Neural progenitor cell (in vitro differentiated cells): ENCODE results near the gene OCA2.

Experiments used
- CTCF ChIP-seq: fragments of 200-600 bp; sonication (generic); IDR thresholded peaks from 2 replicates; pipeline ENCODE4 v1.5.1; 2017; ENCODE audit warnings: antibody characterized with exemption, mild to moderate bottlenecking
- EZH2phosphoT487 ChIP-seq: fragments of 200-600 bp; sonication (generic); IDR thresholded peaks from 2 replicates; pipeline ENCODE4 v1.6.1; 2017; ENCODE audit warnings: antibody characterized with exemption

DNA sequence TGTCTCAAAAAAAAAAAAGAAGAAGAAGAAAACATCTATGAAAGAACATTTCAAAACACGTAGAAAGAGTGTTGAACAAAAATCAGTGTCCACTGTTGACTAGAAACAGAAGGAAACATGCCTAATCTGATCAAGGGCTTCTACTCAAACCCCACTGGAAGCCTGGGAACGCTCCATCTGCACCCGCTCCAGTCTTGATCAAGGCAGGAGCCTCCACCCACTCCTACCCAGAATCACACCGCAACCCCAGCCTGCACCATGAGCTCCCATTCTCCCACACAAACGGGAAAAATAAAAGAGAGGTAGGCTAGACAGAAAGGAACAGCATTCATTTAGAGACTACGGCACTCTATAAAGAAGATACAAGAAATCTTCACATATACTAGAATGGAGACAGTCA is 40.9 kb upstream of the OCA2 start:
- no peak for TF ChIP-seq CTCF
- no peak for TF ChIP-seq EZH2phosphoT487
